ENCODE measurements around the gene ARHGAP15. TPM values are rescaled to one million over a fixed set of nuclear protein-coding genes. Genes with fewer than 3 reads are reported as not detected.

ARHGAP15 gene
- total and polyA plus RNA-seq, 4 donors: 3.8 to 17.9 (median 13.2) TPM

DNA sequence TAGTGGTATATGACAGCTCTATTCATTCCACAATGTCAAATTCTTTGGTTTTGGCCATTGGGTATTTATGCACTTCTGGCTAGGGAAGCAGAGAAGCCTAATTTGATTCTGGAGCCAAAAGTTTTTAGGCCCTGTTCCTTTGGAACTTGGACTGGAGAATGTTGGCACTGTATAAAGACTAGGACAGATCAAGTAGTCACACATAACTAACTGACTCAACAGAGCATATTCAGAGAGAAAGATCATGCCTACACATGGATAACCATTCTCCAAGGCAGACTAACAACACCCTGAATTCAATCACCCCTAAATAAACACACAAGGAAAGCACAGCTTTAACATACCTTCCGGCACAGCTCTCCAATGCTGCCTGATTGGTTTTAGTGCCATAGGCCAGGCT is 62.9 kb downstream of the ARHGAP15 start:
- no peaks in the 10 kb centered on the region for H3K4me1 ChIP-seq (ENCODE audit: control insufficient read depth in 4 of 4, insufficient read depth in 4 of 4, low read length in 3 of 4)
- H3K27me3 ChIP-seq (ENCODE audit: control insufficient read depth in 4 of 4, insufficient read depth in 4 of 4, low read length in 3 of 4): no peaks in the 10 kb centered on the region
- no peaks in the 10 kb centered on the region for H3K9me3 ChIP-seq (ENCODE audit: control insufficient read depth in 4 of 4, low read length in 3 of 4)
- no peak overlapping the region for H3K4me3 ChIP-seq (ENCODE audit: low read depth in 1 of 3, low read length in 3 of 3)
- DNase-seq (ENCODE audit: low spot score): no peak
- H3K27ac ChIP-seq (ENCODE audit: low read depth in 1 of 2, low read length in 2 of 2): no peak overlapping the region
- no peak overlapping the region for H3K9ac ChIP-seq (ENCODE audit: low read depth in 1 of 2, low read length in 2 of 2)
- WGBS: 88% methylated on average over 1 of the region's 1 CpG
- no peaks in the 10 kb centered on the region for H3K36me3 ChIP-seq (ENCODE audit: control insufficient read depth in 4 of 4, insufficient read depth in 3 of 4, low read depth in 1 of 4, low read length in 3 of 4)
- no peak for TF ChIP-seq RAD21 (IDR thresholded peaks at IDR 0.05)
- TF ChIP-seq SP1 (IDR thresholded peaks at IDR 0.05): no peak
- no peak for TF ChIP-seq HNF4G (IDR thresholded peaks at IDR 0.05)
- no peak for TF ChIP-seq FOXA1 (IDR thresholded peaks at IDR 0.05)
- no peak for TF ChIP-seq NR2F2 (IDR thresholded peaks at IDR 0.05)
- TF ChIP-seq, protein P1, sequence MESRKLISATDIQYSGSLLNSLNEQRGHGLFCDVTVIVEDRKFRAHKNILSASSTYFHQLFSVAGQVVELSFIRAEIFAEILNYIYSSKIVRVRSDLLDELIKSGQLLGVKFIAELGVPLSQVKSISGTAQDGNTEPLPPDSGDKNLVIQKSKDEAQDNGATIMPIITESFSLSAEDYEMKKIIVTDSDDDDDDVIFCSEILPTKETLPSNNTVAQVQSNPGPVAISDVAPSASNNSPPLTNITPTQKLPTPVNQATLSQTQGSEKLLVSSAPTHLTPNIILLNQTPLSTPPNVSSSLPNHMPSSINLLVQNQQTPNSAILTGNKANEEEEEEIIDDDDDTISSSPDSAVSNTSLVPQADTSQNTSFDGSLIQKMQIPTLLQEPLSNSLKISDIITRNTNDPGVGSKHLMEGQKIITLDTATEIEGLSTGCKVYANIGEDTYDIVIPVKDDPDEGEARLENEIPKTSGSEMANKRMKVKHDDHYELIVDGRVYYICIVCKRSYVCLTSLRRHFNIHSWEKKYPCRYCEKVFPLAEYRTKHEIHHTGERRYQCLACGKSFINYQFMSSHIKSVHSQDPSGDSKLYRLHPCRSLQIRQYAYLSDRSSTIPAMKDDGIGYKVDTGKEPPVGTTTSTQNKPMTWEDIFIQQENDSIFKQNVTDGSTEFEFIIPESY (IDR thresholded peaks at IDR 0.05): no peak
- TF ChIP-seq, protein P2, sequence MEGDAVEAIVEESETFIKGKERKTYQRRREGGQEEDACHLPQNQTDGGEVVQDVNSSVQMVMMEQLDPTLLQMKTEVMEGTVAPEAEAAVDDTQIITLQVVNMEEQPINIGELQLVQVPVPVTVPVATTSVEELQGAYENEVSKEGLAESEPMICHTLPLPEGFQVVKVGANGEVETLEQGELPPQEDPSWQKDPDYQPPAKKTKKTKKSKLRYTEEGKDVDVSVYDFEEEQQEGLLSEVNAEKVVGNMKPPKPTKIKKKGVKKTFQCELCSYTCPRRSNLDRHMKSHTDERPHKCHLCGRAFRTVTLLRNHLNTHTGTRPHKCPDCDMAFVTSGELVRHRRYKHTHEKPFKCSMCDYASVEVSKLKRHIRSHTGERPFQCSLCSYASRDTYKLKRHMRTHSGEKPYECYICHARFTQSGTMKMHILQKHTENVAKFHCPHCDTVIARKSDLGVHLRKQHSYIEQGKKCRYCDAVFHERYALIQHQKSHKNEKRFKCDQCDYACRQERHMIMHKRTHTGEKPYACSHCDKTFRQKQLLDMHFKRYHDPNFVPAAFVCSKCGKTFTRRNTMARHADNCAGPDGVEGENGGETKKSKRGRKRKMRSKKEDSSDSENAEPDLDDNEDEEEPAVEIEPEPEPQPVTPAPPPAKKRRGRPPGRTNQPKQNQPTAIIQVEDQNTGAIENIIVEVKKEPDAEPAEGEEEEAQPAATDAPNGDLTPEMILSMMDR (IDR thresholded peaks at IDR 0.05; ENCODE audit: low read depth, low read length, missing input control): no peak

DNA sequence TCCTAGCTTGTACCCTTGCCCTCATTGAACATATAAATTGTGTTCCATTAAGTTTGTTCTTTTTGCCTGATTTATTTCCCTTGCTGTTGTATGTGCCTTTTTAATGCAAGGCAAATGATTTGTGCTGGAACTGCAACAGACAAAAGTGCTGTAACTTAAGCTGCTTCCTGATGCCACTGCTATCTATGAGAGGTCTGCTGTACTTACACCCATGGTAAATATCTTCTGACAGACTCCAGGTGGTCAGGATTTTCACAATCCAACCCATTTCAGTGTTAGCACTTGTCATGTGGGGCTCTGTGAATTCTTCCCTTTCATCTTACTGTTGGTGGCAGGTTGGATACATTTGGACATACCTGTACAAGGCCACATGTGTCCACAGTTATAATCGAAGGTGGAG is 63.5 kb downstream of the ARHGAP15 start:
- Histone ChIP-seq H3K4me1 (ENCODE audit: control insufficient read depth in 4 of 4, insufficient read depth in 4 of 4, low read length in 3 of 4) (no peaks in the 10 kb centered on the region), H3K27me3 (ENCODE audit: control insufficient read depth in 4 of 4, insufficient read depth in 4 of 4, low read length in 3 of 4) (no peaks in the 10 kb centered on the region), H3K4me3 (ENCODE audit: low read depth in 1 of 3, low read length in 3 of 3) (no peak overlapping the region), H3K9ac (ENCODE audit: low read depth in 1 of 2, low read length in 2 of 2) (no peak overlapping the region), H3K27ac (ENCODE audit: low read depth in 1 of 2, low read length in 2 of 2) (no peak overlapping the region), H3K9me3 (ENCODE audit: control insufficient read depth in 4 of 4, low read length in 3 of 4) (no peaks in the 10 kb centered on the region), H3K36me3 (ENCODE audit: control insufficient read depth in 4 of 4, insufficient read depth in 3 of 4, low read depth in 1 of 4, low read length in 3 of 4) (no peaks in the 10 kb centered on the region)
- DNase-seq (ENCODE audit: low spot score): no peak
- 78% methylated on average over 1 of the region's 1 CpG for WGBS
- TF ChIP-seq, protein P3, sequence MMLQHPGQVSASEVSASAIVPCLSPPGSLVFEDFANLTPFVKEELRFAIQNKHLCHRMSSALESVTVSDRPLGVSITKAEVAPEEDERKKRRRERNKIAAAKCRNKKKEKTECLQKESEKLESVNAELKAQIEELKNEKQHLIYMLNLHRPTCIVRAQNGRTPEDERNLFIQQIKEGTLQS (IDR thresholded peaks at IDR 0.05): no peak

DNA sequence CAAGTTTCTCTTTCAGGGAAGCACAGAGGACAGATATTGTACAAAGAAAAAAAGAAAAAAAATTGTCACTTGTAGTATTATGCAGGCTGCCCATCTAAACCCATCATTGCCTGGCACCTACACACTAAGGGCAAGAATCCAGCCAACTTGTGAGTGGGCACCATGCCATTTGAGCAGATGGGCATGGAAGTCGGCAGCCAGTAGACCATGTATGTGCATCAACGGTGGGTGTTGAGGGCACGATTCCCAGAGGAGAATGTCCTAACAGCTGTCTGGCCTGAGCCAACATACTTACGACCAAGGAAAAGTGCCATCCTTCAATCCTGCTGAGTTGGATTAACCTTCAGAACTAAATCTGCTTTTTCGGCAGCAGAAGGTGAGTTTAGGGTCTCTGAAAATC is 63.9 kb downstream of the ARHGAP15 start:
- Histone ChIP-seq H3K9me3 (ENCODE audit: control insufficient read depth in 4 of 4, low read length in 3 of 4) (no peaks in the 10 kb centered on the region), H3K9ac (ENCODE audit: low read depth in 1 of 2, low read length in 2 of 2) (no peak overlapping the region), H3K4me1 (ENCODE audit: control insufficient read depth in 4 of 4, insufficient read depth in 4 of 4, low read length in 3 of 4) (no peaks in the 10 kb centered on the region), H3K36me3 (ENCODE audit: control insufficient read depth in 4 of 4, insufficient read depth in 3 of 4, low read depth in 1 of 4, low read length in 3 of 4) (no peaks in the 10 kb centered on the region), H3K4me3 (ENCODE audit: low read depth in 1 of 3, low read length in 3 of 3) (no peak overlapping the region), H3K27me3 (ENCODE audit: control insufficient read depth in 4 of 4, insufficient read depth in 4 of 4, low read length in 3 of 4) (no peaks in the 10 kb centered on the region), H3K27ac (ENCODE audit: low read depth in 1 of 2, low read length in 2 of 2) (no peak overlapping the region)
- TF ChIP-seq, protein P4, sequence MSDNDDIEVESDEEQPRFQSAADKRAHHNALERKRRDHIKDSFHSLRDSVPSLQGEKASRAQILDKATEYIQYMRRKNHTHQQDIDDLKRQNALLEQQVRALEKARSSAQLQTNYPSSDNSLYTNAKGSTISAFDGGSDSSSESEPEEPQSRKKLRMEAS (IDR thresholded peaks at IDR 0.05): no peak
- TF ChIP-seq SP1 (IDR thresholded peaks at IDR 0.05) (no peak), JUND (IDR thresholded peaks at IDR 0.05) (no peak), NR2F2 (IDR thresholded peaks at IDR 0.05) (no peak)
- TF ChIP-seq, protein P3 (IDR thresholded peaks at IDR 0.05): no peak
- WGBS: 79% methylated on average over 5 of the region's 5 CpGs
- no peak for DNase-seq (ENCODE audit: low spot score)

All from liver (tissue), 9 donors.